ENCODE results near the gene FBXO8.

The FBXO8 gene

GRCh38 chr4:174318829-174319764 lies 35.6 kb upstream of the FBXO8 start:
- no peak overlapping the region for H3K4me3 ChIP-seq (ENCODE audit: low read depth, low read length)
- TF ChIP-seq CTCF (IDR thresholded peaks at IDR 0.05; ENCODE audit: borderline replicate concordance, insufficient read depth, low read depth, low read length), result 0 out of 2 replicates have a peak, but pooled peaks have one; percentile 12

GRCh38 chr4:174317531-174317930 lies 34.1 kb upstream of the FBXO8 start:
- TF ChIP-seq CTCF (IDR thresholded peaks at IDR 0.05; ENCODE audit: borderline replicate concordance, insufficient read depth, low read depth, low read length), result no peak
- no peak overlapping the region for H3K4me3 ChIP-seq (ENCODE audit: low read depth, low read length)

GRCh38 chr4:174316954-174317353 lies 33.5 kb upstream of the FBXO8 start:
- H3K4me3 ChIP-seq (ENCODE audit: low read depth, low read length), result no peak overlapping the region

GRCh38 chr4:174316546-174316945 lies 33.1 kb upstream of the FBXO8 start:
- no peak for TF ChIP-seq CTCF (IDR thresholded peaks at IDR 0.05; ENCODE audit: borderline replicate concordance, insufficient read depth, low read depth, low read length)
- H3K4me3 ChIP-seq (ENCODE audit: low read depth, low read length), result no peak overlapping the region

More at GRCh38 chr4:174316954-174317353, 33.5 kb upstream of the FBXO8 start:
- TF ChIP-seq CTCF (IDR thresholded peaks at IDR 0.05; ENCODE audit: borderline replicate concordance, insufficient read depth, low read depth, low read length), result no peak

- no peak overlapping the region for H3K4me3 ChIP-seq (ENCODE audit: low read depth, low read length)
- TF ChIP-seq CTCF (IDR thresholded peaks at IDR 0.05; ENCODE audit: borderline replicate concordance, insufficient read depth, low read depth, low read length), result no peak
Measured at GRCh38 chr4:174314770-174315169, 31.3 kb upstream of the FBXO8 start.

- no peak overlapping the region for H3K4me3 ChIP-seq (ENCODE audit: low read depth, low read length)
- no peak for TF ChIP-seq CTCF (IDR thresholded peaks at IDR 0.05; ENCODE audit: borderline replicate concordance, insufficient read depth, low read depth, low read length)
Measured at GRCh38 chr4:174314274-174314673, 30.8 kb upstream of the FBXO8 start.

GRCh38 chr4:174312993-174313392 lies 29.5 kb upstream of the FBXO8 start:
- H3K4me3 ChIP-seq (ENCODE audit: low read depth, low read length), result no peak overlapping the region
- TF ChIP-seq CTCF (IDR thresholded peaks at IDR 0.05; ENCODE audit: borderline replicate concordance, insufficient read depth, low read depth, low read length), result no peak
